NCI-H187 treated with DMSO at 0.1 percent for 48 hours (cell line): ENCODE results near the gene PDAP1.
"Not testable (repeated sequence)": the region's sequence is repeated elsewhere in the genome, so short reads cannot be mapped to it uniquely, and the experiment has no call there.

Source experiments
- DNase-seq: peaks from one replicate; lab custom pipeline; 2025; lab: John Stamatoyannopoulos, UW

Gene PDAP1, protein sequence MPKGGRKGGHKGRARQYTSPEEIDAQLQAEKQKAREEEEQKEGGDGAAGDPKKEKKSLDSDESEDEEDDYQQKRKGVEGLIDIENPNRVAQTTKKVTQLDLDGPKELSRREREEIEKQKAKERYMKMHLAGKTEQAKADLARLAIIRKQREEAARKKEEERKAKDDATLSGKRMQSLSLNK

GRCh38 chr7:99408379-99409191 lies at the start of gene PDAP1, which contains the start of gene BUD31:
Gene PDAP1, minus strand, starts transcription at chr7:99408597. Its CDS starts 49 bp downstream, at chr7:99408548.
Gene BUD31, plus strand, starts transcription at chr7:99408969. Its CDS starts 2,124 bp downstream, at chr7:99411093.
- DNase-seq = peak; percentile 65

DNA sequence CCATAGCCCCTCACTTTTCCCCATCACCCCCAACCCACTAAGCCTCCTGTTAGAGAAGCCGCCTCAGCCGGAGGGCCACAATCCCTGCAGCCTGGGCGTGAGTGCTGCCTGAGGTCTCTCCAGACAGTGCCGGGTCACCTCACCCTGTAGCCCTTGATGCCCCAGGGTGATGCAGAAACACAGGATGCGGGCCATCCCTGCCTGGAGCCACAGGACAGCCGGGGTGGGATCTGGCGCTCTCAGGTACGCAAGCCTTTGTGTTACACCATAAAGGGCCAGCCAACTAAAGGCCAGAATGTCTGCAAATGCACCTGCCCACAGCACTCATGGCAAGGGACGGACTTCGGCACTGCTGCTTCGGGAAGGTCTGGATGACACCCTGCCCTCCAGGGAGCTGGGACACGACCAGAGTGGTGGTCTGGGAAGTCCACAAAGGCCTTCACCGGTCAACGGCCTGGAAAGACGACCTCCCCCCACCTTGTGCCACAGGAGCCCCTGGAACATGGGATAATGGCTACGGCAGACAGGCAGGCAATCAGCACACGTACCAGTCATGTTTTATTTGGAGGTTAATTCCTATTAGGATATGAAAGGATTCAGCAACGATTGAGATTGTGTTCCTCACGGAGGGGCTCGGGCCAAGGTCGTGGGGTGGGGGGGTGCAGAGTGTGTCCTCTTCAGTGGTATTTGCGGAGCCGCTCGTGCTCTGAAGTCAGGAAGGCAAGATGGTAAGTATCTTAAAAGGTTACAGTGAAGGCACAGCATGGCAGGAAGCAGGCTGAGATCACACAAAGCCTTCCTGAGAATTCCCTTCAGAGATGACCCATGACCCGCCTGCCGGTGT lies 49.5 kb upstream of the PDAP1 start:
- no peak for DNase-seq

DNA sequence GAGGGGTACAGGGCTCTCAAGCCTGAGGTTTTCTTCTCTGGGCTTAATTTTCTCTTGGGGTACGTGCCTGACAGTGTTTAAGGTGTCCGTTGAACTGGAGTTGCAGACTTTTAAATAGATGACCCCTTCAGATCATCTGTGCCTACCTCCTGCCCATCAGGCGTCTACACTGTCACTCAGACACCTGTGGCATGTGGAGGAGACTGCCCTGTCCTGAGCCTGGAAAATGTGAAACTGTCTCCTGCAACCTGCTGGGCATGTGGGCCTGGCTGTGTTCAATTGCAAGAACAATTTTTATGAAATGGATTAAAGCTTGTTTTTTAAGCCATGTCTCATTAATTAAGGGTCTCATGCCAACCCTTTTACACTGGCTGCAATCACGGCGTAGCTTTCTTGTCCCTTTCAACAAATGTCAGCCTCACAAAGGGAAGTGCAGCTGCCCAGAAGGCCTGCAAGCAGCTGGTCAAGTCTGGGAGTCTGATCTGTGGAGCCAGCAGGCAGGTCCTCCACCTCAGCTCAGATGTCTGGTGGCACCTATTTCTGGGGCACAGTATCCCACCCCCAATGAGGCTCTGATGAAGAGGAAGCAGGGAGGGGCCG lies 48.8 kb upstream of the PDAP1 start:
- no peak for DNase-seq

DNA sequence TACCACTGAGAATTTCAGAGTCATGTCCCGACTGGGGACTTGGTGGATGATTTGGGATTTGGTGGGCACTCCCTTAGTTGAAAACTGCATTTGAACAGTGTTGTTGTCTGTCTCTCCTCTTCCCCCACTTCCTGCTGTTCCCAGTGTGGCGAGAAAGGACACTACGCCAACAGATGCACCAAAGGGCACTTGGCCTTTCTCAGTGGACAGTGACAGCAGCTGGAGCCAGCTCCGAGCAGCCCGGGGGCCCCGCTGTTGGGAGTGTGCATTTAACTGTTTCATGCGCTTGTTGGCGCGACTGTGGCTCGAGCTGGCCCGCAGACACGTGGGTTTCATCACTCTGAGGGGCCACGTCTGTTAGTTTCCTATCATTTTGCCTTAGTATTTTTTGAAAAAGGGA lies 47.9 kb upstream of the PDAP1 start:
- DNase-seq = no peak

GRCh38 chr7:99455874-99456273 lies 47.5 kb upstream of the PDAP1 start:
- DNase-seq = no peak

DNA sequence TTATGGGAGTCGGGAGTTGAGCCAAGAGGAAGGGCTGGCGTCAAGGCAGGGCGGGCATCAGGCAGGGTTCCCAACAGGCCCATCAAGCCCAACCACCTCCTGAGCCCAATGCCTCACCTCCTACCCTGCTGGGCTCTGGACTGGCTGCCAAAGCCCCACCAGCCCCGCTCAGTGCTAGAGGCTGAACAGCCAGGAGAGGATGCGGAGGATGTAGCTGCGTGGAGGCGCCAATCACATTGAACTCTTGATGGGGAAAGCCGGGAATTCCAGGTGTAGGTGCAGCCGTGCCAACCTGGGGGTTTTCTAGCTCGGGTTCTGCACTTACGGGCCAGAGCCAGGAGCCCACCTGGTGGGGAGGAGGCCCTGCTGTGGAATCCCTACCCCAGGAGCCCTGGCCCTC lies 44.7 kb upstream of the PDAP1 start:
- no peak for DNase-seq

DNA sequence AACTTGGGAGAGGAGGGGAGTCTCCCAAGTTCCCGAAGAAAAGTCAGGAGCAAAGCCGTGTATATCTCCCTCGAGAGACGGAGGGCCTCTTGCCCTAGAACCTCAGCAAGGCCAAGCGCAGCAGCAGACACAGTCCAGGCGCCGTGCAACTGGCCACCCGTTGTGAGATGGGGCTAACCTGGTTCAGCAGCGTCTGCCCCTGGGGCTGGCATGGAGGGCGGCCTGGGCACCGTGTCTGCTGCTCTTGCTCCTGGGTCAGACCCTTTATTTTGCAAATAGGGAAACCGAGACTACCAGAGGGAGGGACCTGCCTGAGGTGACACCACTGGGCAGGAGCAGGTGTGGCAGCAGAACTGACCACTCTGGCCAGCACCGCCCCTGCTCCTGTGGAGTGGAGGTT lies 44.1 kb upstream of the PDAP1 start:
- no peak for DNase-seq

DNA sequence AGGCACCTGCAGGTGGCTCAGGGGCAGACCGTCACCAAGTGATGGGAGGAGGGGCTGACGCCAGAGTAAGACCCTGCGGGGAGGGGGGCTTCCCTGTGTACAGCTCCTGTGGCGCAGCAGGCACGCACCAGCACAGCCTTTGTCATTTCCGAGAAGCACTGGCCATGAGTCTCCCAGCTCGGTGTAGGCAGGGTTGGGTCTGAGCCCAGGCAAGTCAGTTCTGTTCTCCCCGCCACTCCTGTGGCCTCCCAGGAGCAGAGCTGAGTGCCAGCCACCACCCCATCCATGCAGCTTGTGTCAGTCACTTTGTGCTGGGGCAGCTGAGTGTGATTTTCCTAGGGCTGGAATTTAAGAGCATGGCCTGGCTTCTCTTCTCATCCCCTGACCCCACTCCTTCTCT lies 43.5 kb upstream of the PDAP1 start:
- no peak for DNase-seq

GRCh38 chr7:99449326-99449725 lies 40.9 kb upstream of the PDAP1 start:
- no peak for DNase-seq

- DNase-seq = no peak
These were observed 40.5 kb upstream of the PDAP1 start for GRCh38 chr7:99448855-99449254.

DNA sequence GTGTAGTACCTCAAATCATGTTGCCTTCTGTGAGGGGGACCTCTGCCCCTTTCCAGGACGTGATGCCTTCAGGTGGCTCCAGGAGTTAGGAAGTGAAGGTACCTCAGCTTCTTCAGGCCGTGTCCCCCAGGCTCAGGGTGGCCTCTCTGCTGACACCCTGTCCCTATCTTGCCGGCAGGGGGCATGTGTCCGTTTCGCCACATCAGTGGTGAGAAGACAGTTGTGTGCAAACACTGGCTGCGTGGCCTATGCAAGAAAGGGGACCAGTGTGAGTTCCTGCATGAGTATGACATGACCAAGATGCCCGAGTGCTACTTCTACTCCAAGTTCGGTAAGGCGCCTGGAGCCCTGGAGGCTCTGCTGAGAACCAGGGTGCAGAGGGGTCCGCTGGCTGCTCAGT lies 39.5 kb upstream of the PDAP1 start:
- DNase-seq = no peak

DNA sequence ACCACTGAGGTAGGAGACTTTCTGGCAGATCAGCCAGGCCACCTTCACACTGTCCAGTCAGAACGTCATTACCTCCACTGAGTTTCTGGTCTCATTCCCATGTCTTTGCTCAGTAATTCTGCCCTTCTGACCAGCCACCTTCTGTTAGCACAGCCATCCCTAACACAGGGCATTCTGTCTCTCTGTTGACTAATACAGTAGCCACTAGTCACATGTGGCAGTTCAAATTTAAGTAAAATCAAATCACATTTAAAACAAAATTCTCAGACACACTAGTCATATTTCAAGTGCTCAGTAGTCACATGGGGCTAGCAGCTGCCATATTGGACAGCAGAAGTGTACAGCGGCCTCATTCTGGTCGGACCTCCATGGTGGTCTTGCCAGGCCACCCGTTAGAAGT lies 37.7 kb upstream of the PDAP1 start:
- DNase-seq = no peak

- no peak for DNase-seq
These were observed 31.8 kb upstream of the PDAP1 start for GRCh38 chr7:99440195-99440594.

DNA sequence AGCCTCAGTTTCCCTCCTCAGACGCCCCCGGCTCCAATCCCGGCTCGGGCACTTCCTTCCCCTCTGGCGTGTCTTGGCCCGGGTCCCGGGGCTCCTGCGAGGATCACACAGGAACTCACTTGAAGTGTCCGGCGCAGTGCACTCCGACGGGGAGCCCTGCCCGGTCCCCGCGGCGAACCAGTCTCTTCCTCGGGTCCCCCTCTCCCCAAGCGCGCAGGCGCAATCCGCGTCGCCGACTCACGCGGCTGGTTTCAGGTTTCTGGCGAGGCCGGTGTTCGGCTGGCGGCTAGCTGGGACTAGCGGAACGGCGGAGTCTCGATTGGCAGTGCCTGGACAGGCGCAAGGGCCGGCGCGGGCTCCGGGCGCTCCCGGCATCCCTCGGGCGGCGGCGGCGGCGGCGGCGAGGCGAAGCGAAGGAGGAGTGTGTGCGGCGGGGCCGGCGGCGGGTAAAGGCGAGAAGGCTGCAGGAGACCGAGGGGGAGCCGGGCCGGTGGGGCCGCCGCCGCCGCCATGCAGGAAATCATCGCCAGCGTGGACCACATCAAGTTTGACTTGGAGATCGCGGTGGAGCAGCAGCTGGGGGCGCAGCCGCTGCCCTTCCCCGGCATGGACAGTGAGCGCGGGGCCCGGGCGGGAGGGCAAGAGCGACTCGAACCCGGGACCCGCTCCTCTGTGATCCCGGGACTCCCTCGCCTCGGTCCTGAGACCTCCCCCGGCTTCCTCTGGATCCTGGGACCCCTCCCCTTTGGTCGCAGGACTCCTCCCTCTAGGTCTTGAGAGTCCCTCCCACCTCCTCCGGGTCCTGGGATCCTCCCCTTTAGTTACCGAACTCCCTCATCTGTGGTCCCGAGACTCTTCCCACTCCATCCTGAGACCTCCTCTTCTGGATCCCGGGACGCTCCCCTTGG lies 30.4 kb upstream of the PDAP1 start, which contains the start of the genes CPSF4 and PTCD1:
Gene CPSF4, plus strand, starts transcription at position 371 of the 908 bp plus-strand sequence. Its CDS starts 140 bp downstream, at position 511.
Gene PTCD1, minus strand, starts transcription at position 226 of the 908 bp plus-strand sequence. CDS start 3,556 bp downstream, outside the sequence.
- DNase-seq = peak; percentile 60

- no peak for DNase-seq
These were observed 29.7 kb upstream of the PDAP1 start for GRCh38 chr7:99437946-99438572.

DNA sequence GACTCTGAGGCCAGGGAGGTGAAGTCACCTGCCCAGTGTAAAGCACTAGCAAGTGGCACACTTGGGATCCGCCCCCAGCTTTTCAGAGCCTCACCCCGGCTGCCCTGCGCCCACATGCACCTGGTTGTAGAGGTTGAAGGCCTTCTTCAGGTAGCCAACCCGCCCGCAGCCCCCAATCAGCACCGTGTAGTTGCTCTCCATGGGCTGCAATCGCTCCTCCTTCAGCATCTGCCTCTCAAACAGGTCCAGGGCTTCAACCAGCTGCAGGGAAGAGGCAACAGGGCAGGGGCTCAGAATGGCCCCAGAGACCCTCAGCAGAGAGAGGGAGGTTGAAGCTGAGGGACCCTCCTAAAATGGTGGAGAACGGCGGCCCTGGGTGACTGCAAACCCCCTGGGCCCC lies 24.8 kb upstream of the PDAP1 start:
- DNase-seq = no peak

DNA sequence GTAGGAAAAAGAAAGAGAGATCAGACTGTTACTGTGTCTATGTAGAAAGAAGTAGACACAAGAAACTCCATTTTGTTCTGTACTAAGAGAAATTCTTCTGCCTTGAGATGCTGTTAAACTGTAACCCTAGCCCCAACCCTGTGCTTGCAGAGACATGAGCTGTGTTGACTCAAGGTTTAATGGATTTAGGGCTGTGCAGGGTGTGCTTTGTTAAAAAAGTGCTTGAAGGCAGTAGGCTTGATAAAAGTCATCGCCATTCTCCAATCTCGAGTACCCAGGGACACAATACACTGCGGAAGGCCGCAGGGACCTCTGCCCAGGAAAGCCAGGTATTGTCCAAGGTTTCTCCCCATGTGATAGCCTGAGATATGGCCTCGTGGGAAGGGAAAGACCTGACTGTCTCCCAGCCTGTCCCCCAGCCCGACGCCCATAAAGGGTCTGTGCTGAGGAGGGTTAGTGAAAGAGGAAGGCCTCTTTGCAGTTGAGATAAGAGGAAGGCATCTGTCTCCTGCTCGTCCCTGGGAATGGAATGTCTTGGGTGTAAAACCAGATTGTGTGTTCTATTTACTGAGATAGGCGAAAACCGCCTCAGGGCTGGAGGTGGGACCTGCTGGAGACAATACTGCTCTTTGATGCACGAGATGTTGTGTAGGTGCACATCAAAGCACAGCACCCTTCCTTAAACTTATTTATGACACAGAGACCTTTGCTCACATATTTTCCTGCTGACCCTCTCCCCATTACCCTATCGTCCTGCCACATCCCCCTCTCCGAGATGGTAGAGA lies 23.6 kb upstream of the PDAP1 start:
- not testable (repeated sequence) for DNase-seq

- DNase-seq = no peak
These were observed 21.4 kb upstream of the PDAP1 start for GRCh38 chr7:99429756-99430155.

DNA sequence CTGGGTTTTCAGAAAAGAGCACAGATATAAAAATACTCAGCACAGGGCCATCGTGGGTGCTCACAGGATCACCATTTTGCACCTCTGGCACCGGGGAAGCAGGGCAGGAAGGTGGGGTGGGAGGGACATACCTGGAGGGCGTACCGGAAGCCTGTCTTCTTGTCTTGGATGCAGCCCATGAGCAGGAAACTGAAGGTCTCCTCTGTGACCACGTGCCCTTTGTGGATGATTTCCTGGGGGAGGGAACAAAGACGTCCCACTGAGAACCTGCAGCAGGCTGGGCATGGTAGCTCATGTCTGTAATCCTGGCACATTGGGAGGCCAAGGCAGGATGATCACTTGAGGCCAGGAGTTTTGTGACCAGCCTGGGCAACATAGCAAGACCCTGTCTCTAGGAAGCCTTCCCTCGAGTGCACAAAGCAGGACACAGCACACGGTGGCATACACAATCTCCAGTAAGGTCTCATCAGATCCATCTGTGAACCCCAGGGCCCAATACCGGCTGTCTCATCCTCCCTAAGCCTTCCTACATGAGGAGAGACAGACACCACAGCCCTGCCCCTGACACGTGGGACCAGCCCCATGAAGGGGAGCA lies 20.7 kb upstream of the PDAP1 start:
- no peak for DNase-seq
